Bronchial epithelial cell (primary cell): Measurements from ENCODE around the gene PLAGL2. TPM values are rescaled to one million over a fixed set of nuclear protein-coding genes. Genes with fewer than 3 reads are reported as not detected.
"Not testable (repeated sequence)": the region's sequence is repeated elsewhere in the genome, so short reads cannot be mapped to it uniquely, and the experiment has no call there.

Experiments
- DNase-seq: peaks from one replicate; pipeline ENCODE4 v3.0.0-alpha.2; 2010; ENCODE audit warnings: low read depth
- FAIRE-seq: peaks from 2 replicates; lab custom pipeline; 2011; peaks lifted over from hg19 to GRCh38; lab: Jason Lieb, UNC
- H3K27me3 ChIP-seq: 2 replicates; pipeline ENCODE4 v1.5.1; 2011; ENCODE audit warnings: low read length; ENCODE audit not compliant: control insufficient read depth, insufficient read depth
- H3K36me3 ChIP-seq: 2 replicates; pipeline ENCODE4 v1.5.1; 2011; ENCODE audit warnings: low read length; ENCODE audit not compliant: control insufficient read depth, insufficient read depth
- H3K4me3 ChIP-seq: 2 replicates; pipeline ENCODE4 v1.5.1; 2011; ENCODE audit warnings: mild to moderate bottlenecking, low read depth, low read length, control low read depth
- total RNA-seq: library from RNA; depleted of rRNA; stranded (reverse); fragments of >200 nt; gene quantifications from 2 replicates; pipeline ENCODE4 v1.2.1, GENCODE V29; 2014
- TF ChIP-seq, protein P1 (sequence below): IDR thresholded peaks from 2 replicates; pipeline ENCODE4 v1.5.1; 2011; ENCODE audit warnings: mild to moderate bottlenecking, moderate library complexity, low read length, control low read depth, inconsistent platforms; ENCODE audit not compliant: insufficient read depth, severe bottlenecking

The PLAGL2 gene, protein sequence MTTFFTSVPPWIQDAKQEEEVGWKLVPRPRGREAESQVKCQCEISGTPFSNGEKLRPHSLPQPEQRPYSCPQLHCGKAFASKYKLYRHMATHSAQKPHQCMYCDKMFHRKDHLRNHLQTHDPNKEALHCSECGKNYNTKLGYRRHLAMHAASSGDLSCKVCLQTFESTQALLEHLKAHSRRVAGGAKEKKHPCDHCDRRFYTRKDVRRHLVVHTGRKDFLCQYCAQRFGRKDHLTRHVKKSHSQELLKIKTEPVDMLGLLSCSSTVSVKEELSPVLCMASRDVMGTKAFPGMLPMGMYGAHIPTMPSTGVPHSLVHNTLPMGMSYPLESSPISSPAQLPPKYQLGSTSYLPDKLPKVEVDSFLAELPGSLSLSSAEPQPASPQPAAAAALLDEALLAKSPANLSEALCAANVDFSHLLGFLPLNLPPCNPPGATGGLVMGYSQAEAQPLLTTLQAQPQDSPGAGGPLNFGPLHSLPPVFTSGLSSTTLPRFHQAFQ
- 2.6 and 3.8 TPM in 2 replicates for total RNA-seq

DNA sequence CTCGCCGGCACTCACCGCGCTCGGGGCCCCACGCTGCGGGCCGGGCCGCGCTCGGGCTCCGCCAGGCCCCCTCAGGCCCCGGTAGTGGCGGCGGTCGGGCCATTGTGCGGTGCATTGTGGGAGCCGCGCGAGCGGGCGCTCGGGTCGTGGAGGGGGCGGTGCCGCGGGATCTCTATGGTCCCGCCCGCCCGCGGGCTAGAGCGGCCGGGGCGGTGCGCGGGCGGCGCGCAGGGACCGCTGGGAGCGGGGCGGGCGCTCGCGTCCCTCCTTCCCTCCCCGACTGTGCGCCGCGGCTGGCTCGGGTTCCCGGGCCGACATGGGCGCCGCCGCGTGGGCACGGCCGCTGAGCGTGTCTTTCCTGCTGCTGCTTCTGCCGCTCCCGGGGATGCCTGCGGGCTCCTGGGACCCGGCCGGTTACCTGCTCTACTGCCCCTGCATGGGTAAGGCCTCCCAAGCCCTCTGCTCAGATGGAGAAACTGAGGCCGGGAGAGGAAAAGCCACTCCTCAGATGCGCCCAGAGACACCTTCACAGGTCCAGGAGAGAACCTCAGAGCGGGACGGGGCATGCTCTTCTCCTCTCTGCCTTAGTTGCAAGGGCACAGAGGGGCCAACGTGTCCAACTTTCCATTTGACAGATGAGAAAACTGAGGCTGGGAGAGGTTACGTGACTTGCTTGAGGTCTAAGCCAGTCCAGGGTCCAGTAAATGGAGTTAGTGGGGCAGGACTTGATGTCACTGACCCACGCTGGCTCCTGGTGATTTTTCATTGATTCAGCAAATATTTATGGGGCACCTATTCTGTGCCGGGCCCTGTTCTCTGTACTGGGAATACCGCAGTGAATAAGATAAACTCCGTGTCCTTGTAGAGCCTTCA is at the start of gene PLAGL2, which contains the start of gene POFUT1:
Gene PLAGL2, minus strand, starts transcription at position 118 of the 873 bp plus-strand sequence. CDS start 5,565 bp downstream, outside the sequence.
Gene POFUT1, plus strand, starts transcription at position 255 of the 873 bp plus-strand sequence. Its CDS starts 62 bp downstream, at position 317.
- Histone ChIP-seq H3K4me3 (peak within 1 kb of the TSS; percentile 90), H3K27me3 (no peaks in the 10 kb centered on the region), H3K36me3 (peaks cover 11% of the 10 kb centered on the region)
- TF ChIP-seq, protein P1, sequence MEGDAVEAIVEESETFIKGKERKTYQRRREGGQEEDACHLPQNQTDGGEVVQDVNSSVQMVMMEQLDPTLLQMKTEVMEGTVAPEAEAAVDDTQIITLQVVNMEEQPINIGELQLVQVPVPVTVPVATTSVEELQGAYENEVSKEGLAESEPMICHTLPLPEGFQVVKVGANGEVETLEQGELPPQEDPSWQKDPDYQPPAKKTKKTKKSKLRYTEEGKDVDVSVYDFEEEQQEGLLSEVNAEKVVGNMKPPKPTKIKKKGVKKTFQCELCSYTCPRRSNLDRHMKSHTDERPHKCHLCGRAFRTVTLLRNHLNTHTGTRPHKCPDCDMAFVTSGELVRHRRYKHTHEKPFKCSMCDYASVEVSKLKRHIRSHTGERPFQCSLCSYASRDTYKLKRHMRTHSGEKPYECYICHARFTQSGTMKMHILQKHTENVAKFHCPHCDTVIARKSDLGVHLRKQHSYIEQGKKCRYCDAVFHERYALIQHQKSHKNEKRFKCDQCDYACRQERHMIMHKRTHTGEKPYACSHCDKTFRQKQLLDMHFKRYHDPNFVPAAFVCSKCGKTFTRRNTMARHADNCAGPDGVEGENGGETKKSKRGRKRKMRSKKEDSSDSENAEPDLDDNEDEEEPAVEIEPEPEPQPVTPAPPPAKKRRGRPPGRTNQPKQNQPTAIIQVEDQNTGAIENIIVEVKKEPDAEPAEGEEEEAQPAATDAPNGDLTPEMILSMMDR = peak; percentile 36
- no peak for FAIRE-seq
- peak; percentile 59 for DNase-seq

DNA sequence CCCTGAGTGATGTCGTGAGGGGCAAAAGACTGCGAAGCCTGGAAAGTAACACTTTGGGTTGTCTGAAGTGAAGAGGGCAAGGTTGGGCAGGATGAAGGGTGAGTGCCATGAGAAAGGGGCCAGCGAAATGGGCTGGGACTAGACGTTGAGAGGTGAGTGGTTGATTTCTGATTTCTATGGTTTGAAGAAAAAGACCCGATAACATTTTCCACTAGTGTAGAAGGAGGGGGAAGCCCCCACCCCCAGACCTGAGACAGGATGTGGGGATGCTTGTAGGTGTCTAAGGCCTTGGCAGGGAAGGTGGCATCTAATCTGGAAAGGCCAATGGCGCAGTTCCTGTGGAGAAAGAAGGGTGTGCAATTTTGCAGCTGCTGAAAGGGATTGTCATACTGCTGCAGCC is 44.6 kb upstream of the PLAGL2 start:
- Histone ChIP-seq H3K36me3 (no peaks in the 10 kb centered on the region), H3K4me3 (no peak overlapping the region), H3K27me3 (no peaks in the 10 kb centered on the region)
- no peak for DNase-seq
- TF ChIP-seq, protein P1 = no peak
- FAIRE-seq = no peak

DNA sequence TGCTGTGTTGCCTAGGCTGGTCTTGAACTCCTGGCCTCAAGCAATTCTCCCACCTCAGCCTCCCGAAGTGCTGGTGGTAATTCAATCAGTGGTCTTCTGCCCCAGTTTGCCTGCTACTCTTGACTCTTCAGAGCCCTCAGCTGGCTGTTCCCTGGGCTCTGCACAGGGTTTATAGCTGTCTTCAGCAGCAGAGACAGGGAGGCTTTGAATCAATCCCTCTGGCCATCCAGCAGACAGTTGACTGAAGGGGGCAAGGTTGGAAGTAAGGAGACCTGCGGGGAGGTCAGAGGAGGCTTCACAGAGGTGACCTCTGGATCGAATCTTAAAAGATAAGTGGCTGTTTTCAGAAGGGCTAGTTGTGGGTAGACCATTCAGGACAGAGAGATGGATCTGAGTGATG is 43.9 kb upstream of the PLAGL2 start:
- Histone ChIP-seq H3K27me3 (no peaks in the 10 kb centered on the region), H3K36me3 (no peaks in the 10 kb centered on the region), H3K4me3 (no peak overlapping the region)
- FAIRE-seq (no peak), DNase-seq (no peak)
- TF ChIP-seq, protein P1 = no peak

DNA sequence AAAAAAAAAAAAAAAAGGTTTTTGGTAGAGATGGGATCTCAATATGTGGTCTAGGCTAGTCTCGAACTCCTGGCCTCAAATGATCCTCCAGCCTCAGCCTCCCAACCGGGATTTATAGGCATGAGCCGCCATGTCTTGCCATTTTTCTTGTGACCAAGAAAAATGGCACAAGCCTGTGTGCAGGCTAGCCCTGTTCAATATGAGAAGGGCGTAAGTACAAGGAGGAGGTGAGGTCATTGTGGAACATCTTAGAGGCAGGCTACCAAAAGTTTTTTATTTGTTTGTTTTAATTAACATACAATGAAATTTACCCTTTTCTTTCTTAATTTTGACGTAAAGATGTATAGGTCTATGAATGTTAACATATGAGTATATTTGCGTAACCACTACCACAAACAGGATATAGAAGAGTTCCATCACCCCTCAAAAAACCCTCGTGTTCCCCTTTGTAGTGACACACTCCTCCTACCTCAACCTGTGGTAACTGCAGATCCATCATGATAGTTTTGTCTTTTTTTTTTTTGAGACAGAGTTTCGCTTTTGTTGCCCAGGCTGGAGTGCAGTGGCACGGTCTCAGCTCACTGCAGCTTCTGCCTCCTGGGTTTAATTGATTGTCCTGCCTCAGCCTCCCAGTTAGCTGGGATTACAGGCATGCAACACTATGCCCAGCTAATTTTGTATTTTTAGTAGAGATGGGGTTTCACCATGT is 41.6 kb upstream of the PLAGL2 start:
- Histone ChIP-seq H3K36me3 (no peaks in the 10 kb centered on the region), H3K27me3 (no peaks in the 10 kb centered on the region), H3K4me3 (no peak overlapping the region)
- no peak for FAIRE-seq
- DNase-seq = no peak
- TF ChIP-seq, protein P1 = no peak

DNA sequence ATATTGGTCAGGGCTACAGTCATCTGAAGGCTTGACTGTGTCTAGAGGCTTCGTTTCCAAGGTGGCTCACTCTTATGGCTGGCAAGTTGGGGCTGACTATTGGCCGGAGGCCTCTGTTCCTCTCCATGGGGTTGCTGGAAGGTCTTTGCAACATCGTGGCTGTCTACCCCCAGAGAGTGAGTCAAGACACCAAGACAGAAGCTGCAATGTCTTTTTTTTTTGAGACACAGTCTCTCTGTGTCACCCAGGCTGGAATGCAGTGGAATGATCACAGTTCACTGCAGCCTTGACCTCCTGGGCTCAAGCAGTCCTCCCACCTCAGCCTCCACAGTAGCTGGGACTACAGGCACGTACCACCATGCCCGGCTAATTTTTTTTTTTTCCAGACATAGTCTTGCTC is 40.5 kb upstream of the PLAGL2 start:
- Histone ChIP-seq H3K4me3 (no peak overlapping the region), H3K27me3 (no peaks in the 10 kb centered on the region), H3K36me3 (no peaks in the 10 kb centered on the region)
- FAIRE-seq (no peak), DNase-seq (no peak)
- TF ChIP-seq, protein P1 = no peak

DNA sequence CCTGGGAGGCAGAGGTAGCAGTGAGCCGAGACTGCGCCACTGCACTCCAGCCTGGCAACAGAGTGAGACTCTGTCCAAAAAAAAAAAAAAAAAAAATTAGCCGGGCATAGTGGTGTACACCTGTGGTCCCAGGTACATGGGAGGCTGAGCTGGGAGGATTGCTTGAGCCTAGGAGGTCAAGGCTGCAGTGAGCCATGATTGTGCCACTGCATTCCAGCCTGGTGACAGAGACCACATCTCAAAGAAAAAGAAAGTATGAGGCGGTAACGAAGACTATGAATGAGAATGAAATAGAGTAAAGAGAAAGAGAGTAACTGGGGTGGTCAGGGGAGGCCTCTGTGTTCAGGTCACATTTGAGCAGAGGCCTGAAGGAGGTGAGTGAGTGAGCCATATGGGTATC is 38.7 kb upstream of the PLAGL2 start:
- FAIRE-seq, H3K4me3 ChIP-seq, H3K36me3 ChIP-seq, DNase-seq, H3K27me3 ChIP-seq: not testable (repeated sequence)
